Hepatocyte (in vitro differentiated cells): ENCODE data around the gene PIGU. TPM values are rescaled to one million over a fixed set of nuclear protein-coding genes. Genes with fewer than 3 reads are reported as not detected.

Experiments used
- DNase-seq: peaks from one replicate; pipeline ENCODE4 v3.0.0-alpha.2; 2016; ENCODE audit warnings: low spot score
- H2AFZ ChIP-seq: fragments of 200-600 bp; sonication (generic); 2 replicates; pipeline ENCODE4 v1.6.0; 2016; ENCODE audit warnings: antibody characterized with exemption, mild to moderate bottlenecking
- H3K27ac ChIP-seq: fragments of 200-600 bp; sonication (generic); 2 replicates; pipeline ENCODE4 v1.5.1; 2016; ENCODE audit warnings: mild to moderate bottlenecking
- H3K27me3 ChIP-seq: fragments of 200-600 bp; sonication (generic); 2 replicates; pipeline ENCODE4 v1.6.1; 2016
- H3K36me3 ChIP-seq: fragments of 200-600 bp; sonication (generic); replicated peaks from 2 replicates; pipeline ENCODE4 v1.5.1; 2016; ENCODE audit warnings: low read depth; ENCODE audit not compliant: insufficient read depth
- H3K4me1 ChIP-seq: fragments of 200-600 bp; sonication (generic); 2 replicates; pipeline ENCODE4 v1.5.1; 2016; ENCODE audit warnings: mild to moderate bottlenecking, moderate library complexity; ENCODE audit not compliant: insufficient read depth
- H3K4me2 ChIP-seq: fragments of 200-600 bp; sonication (generic); 2 replicates; pipeline ENCODE4 v1.6.0; 2016
- H3K4me3 ChIP-seq: fragments of 200-600 bp; sonication (generic); 2 replicates; pipeline ENCODE4 v1.5.1; 2016; ENCODE audit warnings: mild to moderate bottlenecking
- H3K79me2 ChIP-seq: fragments of 200-600 bp; sonication (generic); 2 replicates; pipeline ENCODE4 v1.6.0; 2017; ENCODE audit warnings: mild to moderate bottlenecking
- H3K9me2 ChIP-seq: fragments of 200-600 bp; sonication (generic); replicated peaks from 2 replicates; pipeline ENCODE4 v1.6.0; 2017; ENCODE audit warnings: mild to moderate bottlenecking; ENCODE audit not compliant: insufficient read depth
- H3K9me3 ChIP-seq: fragments of 200-600 bp; sonication (generic); 2 replicates; pipeline ENCODE4 v1.5.1; 2016; ENCODE audit warnings: low read depth, mild to moderate bottlenecking
- H4K20me1 ChIP-seq: fragments of 200-600 bp; sonication (generic); 2 replicates; pipeline ENCODE4 v1.6.0; 2016; ENCODE audit warnings: mild to moderate bottlenecking; ENCODE audit not compliant: insufficient read depth, poor library complexity, severe bottlenecking
- CTCF ChIP-seq: fragments of 200-600 bp; sonication (generic); IDR thresholded peaks from 2 replicates; pipeline ENCODE4 v1.5.1; 2016; ENCODE audit warnings: antibody characterized with exemption, mild to moderate bottlenecking; ENCODE audit not compliant: poor library complexity
- EZH2 ChIP-seq: fragments of 200-600 bp; sonication (generic); IDR thresholded peaks from 2 replicates; pipeline ENCODE4 v1.6.1; 2016; ENCODE audit warnings: antibody characterized with exemption, mild to moderate bottlenecking, borderline replicate concordance
- EZH2phosphoT487 ChIP-seq: fragments of 200-600 bp; sonication (generic); IDR thresholded peaks from one replicate; pipeline ENCODE4 v1.6.1; 2018; ENCODE audit warnings: antibody characterized with exemption, mild to moderate bottlenecking, low read depth, moderate library complexity; ENCODE audit not compliant: unreplicated experiment, severe bottlenecking
- WGBS: methylation state at CpG from one replicate; pipeline ENCODE4 v1.1.6; 2016; ENCODE audit warnings: low lambda C conversion rate; ENCODE audit errors: missing lambda C conversion rate; 5-methylcytosine and 5-hydroxymethylcytosine counted together
- polyA plus RNA-seq: library from polyadenylated mRNA; unstranded; fragments of >200 nt; fragmentation: Nextera tagmentation; extraction: Ambion mirVana; gene quantifications from 2 replicates; pipeline ENCODE4 v1.2.1, GENCODE V29; 2016
- total RNA-seq: library from RNA; depleted of rRNA; stranded (reverse); fragments of >200 nt; gene quantifications from 2 replicates; pipeline ENCODE4 v1.2.3, GENCODE V29; 2014

PIGU gene
- total and polyA plus RNA-seq, 2 experiments from 2014 or later, result 19.3 to 31.5 TPM

GRCh38 chr20:34704177-34705007 lies 27.5 kb upstream of the PIGU start, which contains the start of gene TP53INP2:
Gene TP53INP2 (plus strand): TSS chr20:34704344. CDS start chr20:34708740, 4,396 bp downstream.
- Histone ChIP-seq H3K4me3 (peak within 1 kb of the TSS; percentile 63), H3K9me2 (no peaks in the 10 kb centered on the region), H3K9me3 (no peaks in the 10 kb centered on the region), H4K20me1 (no peaks in the 10 kb centered on the region), H3K79me2 (no peaks in the 10 kb centered on the region), H2AFZ (peak within 1 kb of the TSS; percentile 65), H3K27ac (peak within 1 kb of the TSS; percentile 99), H3K4me2 (peak within 1 kb of the TSS; percentile 91), H3K4me1 (peaks cover 7% of the 10 kb centered on the region), H3K36me3 (no peaks in the 10 kb centered on the region), H3K27me3 (no peaks in the 10 kb centered on the region)
- WGBS, result 2% methylated on average over 27 of the region's 82 CpGs
- DNase-seq, result peak; percentile 96
- no peak for TF ChIP-seq CTCF
- no peak for TF ChIP-seq EZH2
- no peak for TF ChIP-seq EZH2phosphoT487

GRCh38 chr20:34703424-34704176 lies 26.7 kb upstream of the PIGU start:
- DNase-seq, result peak; percentile 83
- H3K9me2 ChIP-seq, result no peaks in the 10 kb centered on the region
- TF ChIP-seq EZH2 (no peak), EZH2phosphoT487 (no peak)

GRCh38 chr20:34703061-34703423 lies 26.1 kb upstream of the PIGU start:
- Histone ChIP-seq H3K27ac (peak overlapping the region; percentile 99), H3K36me3 (no peaks in the 10 kb centered on the region), H3K27me3 (no peaks in the 10 kb centered on the region), H3K4me3 (no peak overlapping the region), H3K4me2 (peak overlapping the region; percentile 91), H3K4me1 (peaks cover 7% of the 10 kb centered on the region), H3K9me2 (no peaks in the 10 kb centered on the region), H3K9me3 (no peaks in the 10 kb centered on the region), H2AFZ (no peak overlapping the region), H4K20me1 (no peaks in the 10 kb centered on the region), H3K79me2 (no peaks in the 10 kb centered on the region)
- TF ChIP-seq CTCF (no peak), EZH2phosphoT487 (no peak), EZH2 (no peak)
- no peak for DNase-seq
- 45% methylated on average over 3 of the region's 3 CpGs for WGBS

More at GRCh38 chr20:34703424-34704176, 26.7 kb upstream of the PIGU start:
- peak overlapping the region; percentile 99 for H3K27ac ChIP-seq
- H3K27me3 ChIP-seq, result no peaks in the 10 kb centered on the region
- peak overlapping the region; percentile 65 for H2AFZ ChIP-seq
- H3K4me3 ChIP-seq, result peak overlapping the region; percentile 63
- H3K9me3 ChIP-seq, result no peaks in the 10 kb centered on the region
- no peaks in the 10 kb centered on the region for H3K36me3 ChIP-seq
- WGBS, result 2% methylated on average over 38 of the region's 38 CpGs
- H3K79me2 ChIP-seq, result no peaks in the 10 kb centered on the region
- H4K20me1 ChIP-seq, result no peaks in the 10 kb centered on the region
- H3K4me2 ChIP-seq, result peak overlapping the region; percentile 91
- H3K4me1 ChIP-seq, result peaks cover 7% of the 10 kb centered on the region
